ENCODE data around the gene DTX3L. TPM values are rescaled to one million over a fixed set of nuclear protein-coding genes. Genes with fewer than 3 reads are reported as not detected.

DTX3L gene
- total and polyA plus RNA-seq, 5 donors: 5.2 to 24.1 (median 13.2) TPM

DNA sequence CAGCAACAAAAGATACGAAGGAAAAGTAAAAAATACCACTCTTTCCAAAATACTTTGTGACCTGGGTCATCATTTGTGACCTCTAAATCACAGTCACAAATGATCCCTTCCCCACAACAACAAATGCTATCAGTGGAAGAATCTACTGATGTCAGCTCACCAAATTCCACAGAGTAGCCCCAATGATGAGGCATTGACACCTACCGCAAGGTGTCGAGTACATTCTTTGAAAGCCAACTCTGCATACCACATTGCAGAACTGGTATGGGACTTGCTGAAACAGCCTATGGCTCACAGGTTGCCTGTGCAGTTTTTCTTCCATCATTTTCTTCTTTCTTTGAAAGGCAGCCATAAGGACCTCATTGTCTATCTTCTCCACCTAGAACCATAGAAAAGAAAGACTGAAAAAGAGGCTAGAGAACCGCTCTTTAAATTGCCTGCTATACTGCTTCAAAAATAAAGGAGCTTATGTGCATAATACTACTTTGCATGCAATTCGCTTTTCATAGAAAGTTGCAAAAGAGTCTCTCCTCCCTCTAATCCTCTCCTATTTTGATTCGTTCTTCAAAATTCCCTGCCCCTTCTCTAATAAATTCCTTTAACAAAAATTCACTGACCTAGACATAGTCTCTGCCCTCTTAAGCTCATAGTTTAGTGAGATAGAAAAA, 28.0 kb upstream of the DTX3L start:
- Histone ChIP-seq H3K27me3 (ENCODE audit: control insufficient read depth, insufficient read depth) (no peaks in the 10 kb centered on the region), H3K9me3 (ENCODE audit: control insufficient read depth, low read length) (no peaks in the 10 kb centered on the region), H3K4me3 (ENCODE audit: low read length) (no peak overlapping the region), H3K4me1 (ENCODE audit: control insufficient read depth, insufficient read depth, low read length) (no peaks in the 10 kb centered on the region), H3K27ac (ENCODE audit: low read length) (no peak overlapping the region)
- no peak for DNase-seq
- no peak for ATAC-seq
- WGBS: 83% methylated on average over 6 of the region's 6 CpGs
- intact Hi-C loops (cut with DNase I): no loop called here

GRCh38 chr3:122536632-122537001, 27.5 kb upstream of the DTX3L start:
- WGBS: 63% methylated on average over 3 of the region's 3 CpGs
- H3K4me3 ChIP-seq (ENCODE audit: low read length): no peak overlapping the region
- no peak for ATAC-seq

DNA sequence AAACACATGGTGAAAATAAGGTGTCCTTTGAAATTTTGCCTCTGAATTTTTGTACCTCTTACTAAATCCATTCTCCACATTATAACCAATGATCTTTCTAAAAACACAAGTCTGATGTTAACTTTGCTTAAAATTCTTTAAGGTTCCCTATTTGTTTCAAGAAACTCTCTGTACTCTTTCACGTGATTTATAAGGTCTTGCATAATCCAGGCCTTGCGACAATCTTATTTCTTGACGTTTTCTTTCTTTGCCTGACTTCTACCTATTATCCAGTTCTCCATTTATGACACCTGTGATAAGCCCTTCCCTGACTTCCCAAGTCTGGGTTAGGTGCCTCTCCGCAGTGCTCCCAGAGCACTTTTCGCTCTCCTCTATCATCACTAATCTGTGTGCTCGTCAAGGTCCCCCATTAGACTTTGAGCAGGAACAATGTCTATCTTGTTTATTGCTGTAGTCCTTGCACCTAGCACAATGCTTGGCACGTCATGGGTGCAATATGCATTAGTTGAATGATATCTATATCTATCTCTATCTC, 25.1 kb upstream of the DTX3L start:
- DNase-seq (no peak), ATAC-seq (no peak)
- Histone ChIP-seq H3K4me1 (ENCODE audit: control insufficient read depth, insufficient read depth, low read length) (no peaks in the 10 kb centered on the region), H3K4me3 (ENCODE audit: low read length) (no peak overlapping the region), H3K9me3 (ENCODE audit: control insufficient read depth, low read length) (no peaks in the 10 kb centered on the region), H3K27me3 (ENCODE audit: control insufficient read depth, insufficient read depth) (no peaks in the 10 kb centered on the region), H3K27ac (ENCODE audit: low read length) (no peak overlapping the region)
- intact Hi-C loops (cut with DNase I): no loop called here
- 90% methylated on average over 7 of the region's 7 CpGs for WGBS

More at GRCh38 chr3:122536632-122537001, 27.5 kb upstream of the DTX3L start:
- DNase-seq: no peak
- H3K27ac ChIP-seq (ENCODE audit: low read length): no peak overlapping the region
- no peaks in the 10 kb centered on the region for H3K27me3 ChIP-seq (ENCODE audit: control insufficient read depth, insufficient read depth)
- no peaks in the 10 kb centered on the region for H3K9me3 ChIP-seq (ENCODE audit: control insufficient read depth, low read length)
- intact Hi-C loops (cut with DNase I): no loop called here
- H3K4me1 ChIP-seq (ENCODE audit: control insufficient read depth, insufficient read depth, low read length): no peaks in the 10 kb centered on the region

DNA sequence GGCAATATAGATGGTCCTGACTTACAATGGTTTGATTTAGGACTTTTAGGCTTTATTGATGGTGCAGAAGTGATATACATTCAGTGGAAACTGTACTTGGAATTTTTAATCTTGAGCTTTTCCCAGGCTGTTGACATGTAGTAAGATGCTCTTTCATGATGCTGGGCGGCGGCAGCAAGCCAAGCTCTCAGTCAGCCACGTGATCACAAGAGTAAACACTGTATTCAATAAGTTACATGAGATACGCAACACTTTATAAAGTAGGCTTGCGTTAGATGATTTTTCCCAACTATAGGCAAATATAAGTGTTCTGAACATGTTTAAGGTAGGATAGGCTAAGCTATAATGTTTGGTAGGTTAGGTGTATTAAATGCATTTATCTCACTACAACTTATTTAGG, 18.0 kb upstream of the DTX3L start:
- DNase-seq (no peak), ATAC-seq (no peak)
- Histone ChIP-seq H3K27me3 (ENCODE audit: control insufficient read depth, insufficient read depth) (no peaks in the 10 kb centered on the region), H3K4me3 (ENCODE audit: low read length) (no peak overlapping the region), H3K9me3 (ENCODE audit: control insufficient read depth, low read length) (no peaks in the 10 kb centered on the region), H3K27ac (ENCODE audit: low read length) (no peak overlapping the region), H3K4me1 (ENCODE audit: control insufficient read depth, insufficient read depth, low read length) (no peaks in the 10 kb centered on the region)
- WGBS: 94% methylated on average over 5 of the region's 5 CpGs
- intact Hi-C loops (cut with DNase I): no loop called here

DNA sequence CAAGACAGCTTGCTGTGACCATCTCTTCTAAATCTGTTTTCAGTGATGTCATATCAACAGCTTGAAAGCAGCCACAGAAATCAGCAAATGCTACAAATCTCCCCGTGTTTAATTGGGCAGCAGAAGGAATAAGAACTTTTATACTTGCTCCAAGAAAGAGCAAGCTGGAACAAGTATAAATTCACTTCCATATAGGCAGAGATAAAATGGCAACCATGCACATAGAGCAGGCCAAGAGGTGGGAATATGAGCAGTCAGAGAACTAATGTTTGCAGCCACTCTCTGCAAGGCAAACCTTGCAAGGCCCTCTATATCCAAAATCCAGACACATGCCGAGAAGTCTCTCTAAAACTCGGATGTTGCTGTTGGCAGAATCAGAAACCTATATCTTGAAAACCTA, 16.1 kb upstream of the DTX3L start:
- H3K9me3 ChIP-seq (ENCODE audit: control insufficient read depth, low read length): no peaks in the 10 kb centered on the region
- H3K4me1 ChIP-seq (ENCODE audit: control insufficient read depth, insufficient read depth, low read length): no peaks in the 10 kb centered on the region
- WGBS: 70% methylated on average over 3 of the region's 3 CpGs
- no peak overlapping the region for H3K4me3 ChIP-seq (ENCODE audit: low read length)
- ATAC-seq: no peak
- intact Hi-C loops (cut with DNase I): no loop called here
- no peaks in the 10 kb centered on the region for H3K27me3 ChIP-seq (ENCODE audit: control insufficient read depth, insufficient read depth)
- no peak for DNase-seq
- H3K27ac ChIP-seq (ENCODE audit: low read length): no peak overlapping the region

DNA sequence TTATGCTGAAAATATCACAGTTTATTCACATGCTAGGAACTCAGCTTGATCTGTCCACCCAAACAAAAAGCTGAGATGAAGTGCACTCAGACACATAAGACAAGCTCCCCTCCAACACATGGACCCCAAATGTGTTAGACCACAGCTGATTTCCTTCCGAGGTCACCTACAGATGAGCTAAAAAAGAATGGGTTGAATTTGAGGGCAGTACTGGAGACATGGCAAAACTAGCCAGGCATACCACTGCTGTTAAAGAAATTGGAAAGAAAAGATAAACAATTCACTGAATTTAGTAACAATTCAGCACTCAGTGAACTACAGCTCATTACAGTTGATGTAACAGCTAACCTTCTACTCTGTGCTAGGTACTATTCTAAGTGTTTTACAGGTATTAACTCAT, 15.5 kb upstream of the DTX3L start:
- WGBS: 91% methylated on average over 1 of the region's 1 CpG
- intact Hi-C loops (cut with DNase I): no loop called here
- ATAC-seq: no peak
- Histone ChIP-seq H3K27ac (ENCODE audit: low read length) (no peak overlapping the region), H3K27me3 (ENCODE audit: control insufficient read depth, insufficient read depth) (no peaks in the 10 kb centered on the region), H3K4me3 (ENCODE audit: low read length) (no peak overlapping the region), H3K9me3 (ENCODE audit: control insufficient read depth, low read length) (no peaks in the 10 kb centered on the region), H3K4me1 (ENCODE audit: control insufficient read depth, insufficient read depth, low read length) (no peaks in the 10 kb centered on the region)
- no peak for DNase-seq

GRCh38 chr3:122553171-122553570, 11.0 kb upstream of the DTX3L start:
- Histone ChIP-seq H3K27me3 (ENCODE audit: control insufficient read depth, insufficient read depth) (no peaks in the 10 kb centered on the region), H3K27ac (ENCODE audit: low read length) (no peak overlapping the region), H3K9me3 (ENCODE audit: control insufficient read depth, low read length) (no peaks in the 10 kb centered on the region), H3K4me3 (ENCODE audit: low read length) (no peak overlapping the region), H3K4me1 (ENCODE audit: control insufficient read depth, insufficient read depth, low read length) (no peaks in the 10 kb centered on the region)
- ATAC-seq (no peak), DNase-seq (no peak)
- WGBS: 78% methylated on average over 3 of the region's 3 CpGs
- intact Hi-C loops (cut with DNase I): no loop called here

GRCh38 chr3:122555275-122556071, 8.7 kb upstream of the DTX3L start:
- no peaks in the 10 kb centered on the region for H3K9me3 ChIP-seq (ENCODE audit: control insufficient read depth, low read length)
- H3K27me3 ChIP-seq (ENCODE audit: control insufficient read depth, insufficient read depth): no peaks in the 10 kb centered on the region
- intact Hi-C loops (cut with DNase I): no loop called here
- ATAC-seq (peak; percentile 51 to 79), DNase-seq (no peak)
- H3K27ac ChIP-seq (ENCODE audit: low read length): no peak overlapping the region
- 71% methylated on average over 6 of the region's 6 CpGs for WGBS
- H3K4me1 ChIP-seq (ENCODE audit: control insufficient read depth, insufficient read depth, low read length): no peaks in the 10 kb centered on the region
- H3K4me3 ChIP-seq (ENCODE audit: low read length): no peak overlapping the region

GRCh38 chr3:122557356-122557755, 6.8 kb upstream of the DTX3L start:
- ATAC-seq: no peak
- Histone ChIP-seq H3K9me3 (ENCODE audit: control insufficient read depth, low read length) (no peaks in the 10 kb centered on the region), H3K27ac (ENCODE audit: low read length) (no peak overlapping the region), H3K27me3 (ENCODE audit: control insufficient read depth, insufficient read depth) (no peaks in the 10 kb centered on the region), H3K4me3 (ENCODE audit: low read length) (no peak overlapping the region), H3K4me1 (ENCODE audit: control insufficient read depth, insufficient read depth, low read length) (no peaks in the 10 kb centered on the region)
- 81% methylated on average over 5 of the region's 5 CpGs for WGBS
- intact Hi-C loops (cut with DNase I): no loop called here
- no peak for DNase-seq

GRCh38 chr3:122558605-122559004, 5.5 kb upstream of the DTX3L start:
- H3K27ac ChIP-seq (ENCODE audit: low read length): no peak overlapping the region
- DNase-seq (no peak), ATAC-seq (no peak)
- H3K4me3 ChIP-seq (ENCODE audit: low read length): no peak overlapping the region
- no peaks in the 10 kb centered on the region for H3K9me3 ChIP-seq (ENCODE audit: control insufficient read depth, low read length)
- H3K4me1 ChIP-seq (ENCODE audit: control insufficient read depth, insufficient read depth, low read length): peaks cover 2% of the 10 kb centered on the region
- no peaks in the 10 kb centered on the region for H3K27me3 ChIP-seq (ENCODE audit: control insufficient read depth, insufficient read depth)
- intact Hi-C loops (cut with DNase I): no loop called here
- 88% methylated on average over 6 of the region's 6 CpGs for WGBS

DNA sequence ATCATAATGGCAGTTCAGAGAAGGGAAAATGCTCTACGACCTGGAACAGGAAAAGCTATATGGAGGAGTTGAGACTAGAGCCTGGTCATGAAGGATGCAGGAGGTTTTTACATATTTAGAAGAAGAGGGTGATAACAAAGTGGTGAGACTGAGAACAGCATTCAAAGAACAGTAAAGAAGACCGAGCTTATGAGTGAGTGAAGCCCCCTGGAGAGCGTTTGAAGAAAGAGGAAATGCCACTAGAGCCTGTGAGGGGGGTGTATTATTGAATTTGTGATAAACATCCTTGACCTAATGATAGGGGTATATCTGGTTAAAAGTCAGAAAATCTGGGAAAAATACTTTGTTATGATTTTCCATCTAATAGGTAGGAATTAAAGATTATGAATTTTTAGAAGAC, 4.2 kb upstream of the DTX3L start:
- ATAC-seq (no peak), DNase-seq (no peak)
- Histone ChIP-seq H3K4me3 (ENCODE audit: low read length) (no peak overlapping the region), H3K4me1 (ENCODE audit: control insufficient read depth, insufficient read depth, low read length) (peaks cover 2% of the 10 kb centered on the region), H3K27me3 (ENCODE audit: control insufficient read depth, insufficient read depth) (no peaks in the 10 kb centered on the region), H3K27ac (ENCODE audit: low read length) (no peak overlapping the region), H3K9me3 (ENCODE audit: control insufficient read depth, low read length) (no peaks in the 10 kb centered on the region)
- WGBS: 75% methylated on average over 3 of the region's 3 CpGs
- intact Hi-C loops (cut with DNase I): loop anchor here in 3 of 4 donors (2.0 to 10.0 kb wide), 2 partner anchors 115 to 119 kb away; no protein-coding TSS in a partner anchor
